HCT116 (cell line): ENCODE measurements around the gene LRRC10. TPM values are rescaled to one million over a fixed set of nuclear protein-coding genes. Genes with fewer than 3 reads are reported as not detected.

Experiments
- ATAC-seq: fragments of 200-7000 bp; cut with Tn5 transposase; 2 replicates; pipeline ENCODE4 v1.9.1; 2020; ENCODE audit warnings: mild to moderate bottlenecking, moderate library complexity
- BruUV-seq: library from RNA; stranded (reverse); fragments of 400-500 nt; replicated peaks from 2 replicates; lab custom pipeline; 2021; lab: Mats Ljungman, UMichigan
- CTCF ChIA-PET: fragments of 300-600 bp; sonication (Branson Sonifier 250); formaldehyde crosslinking; loops from one replicate; lab custom pipeline; 2021; ENCODE audit warnings: antibody characterized with exemption; lab: Charles Lee
- POLR2A ChIA-PET: fragments of 300-600, 350-600 bp; sonication (Branson Sonifier 250); formaldehyde crosslinking; loops from one replicate; lab custom pipeline; 2021; ENCODE audit warnings: antibody characterized with exemption; lab: Charles Lee
- RAD21 ChIA-PET, 2 experiments: fragments of 300-600 bp; sonication (Branson Sonifier 250); formaldehyde crosslinking; loops; one replicate each; lab custom pipeline; 2023; ENCODE audit warnings: low total read pairs in 2 of 2; ENCODE audit not compliant: uncharacterized antibody in 2 of 2, unreplicated experiment in 2 of 2, low non-redundant PET in 1 of 2; lab: Charles Lee
- DNase-seq: peaks from one replicate; pipeline ENCODE4 v3.0.0-alpha.2; 2010; ENCODE audit warnings: low read depth, low spot score
- H2AFZ ChIP-seq: fragments of 200-600 bp; shearing (Covaris generic), sonication (generic); 2 replicates; pipeline ENCODE4 v1.6.1; 2017; ENCODE audit warnings: low read depth, mixed run types, mixed read lengths, antibody characterized with exemption, low read length; ENCODE audit not compliant: poor library complexity, severe bottlenecking
- H3K27ac ChIP-seq: 2 replicates; pipeline ENCODE4 v1.5.1; 2012; ENCODE audit warnings: low read depth, low read length
- H3K27me3 ChIP-seq: fragments of 200-600 bp; sonication (generic); 2 replicates; pipeline ENCODE4 v1.6.1; 2016; ENCODE audit warnings: mixed run types, low read length, mixed read lengths; ENCODE audit not compliant: insufficient read depth
- H3K36me3 ChIP-seq, 2 experiments: fragments of 200-500 bp in 1 of 2; fragments of 200-600 bp in 1 of 2; sonication (Bioruptor generic) in 1 of 2; sonication (generic) in 1 of 2; 2 replicates each; pipeline versions ENCODE4 v1.5.1 to v1.6.1; 2014 to 2016; ENCODE audit warnings: low read length in 2 of 2, inconsistent platforms in 1 of 2, mixed read lengths in 1 of 2, mixed run types in 1 of 2; ENCODE audit not compliant: insufficient read depth in 2 of 2, control insufficient read depth in 1 of 2
- H3K4me1 ChIP-seq, 2 experiments: fragments of 200-600 bp in 1 of 2; sonication (generic) in 1 of 2; 2 replicates each; pipeline versions ENCODE4 v1.5.1 to v1.6.1; 2012 to 2017; ENCODE audit warnings: low read length in 2 of 2, inconsistent platforms in 1 of 2, mild to moderate bottlenecking in 1 of 2, mixed read lengths in 1 of 2, mixed run types in 1 of 2, moderate library complexity in 1 of 2; ENCODE audit not compliant: insufficient read depth in 2 of 2, control insufficient read depth in 1 of 2
- H3K4me2 ChIP-seq: fragments of 200-600 bp; sonication (generic); 2 replicates; pipeline ENCODE4 v1.6.1; 2017; ENCODE audit warnings: mixed run types, low read length, mixed read lengths
- H3K4me3 ChIP-seq, 2 experiments: fragments of 200-600 bp in 1 of 2; sonication (generic) in 1 of 2; replicated peaks in 1 of 2; 2 replicates each; pipeline ENCODE4 v1.5.1; 2011 to 2016; ENCODE audit warnings: low read length in 2 of 2, control low read depth in 1 of 2, low read depth in 1 of 2, mild to moderate bottlenecking in 1 of 2, mixed read lengths in 1 of 2, mixed run types in 1 of 2
- H3K79me2 ChIP-seq: fragments of 200-600 bp; sonication (generic); 2 replicates; pipeline ENCODE4 v1.6.1; 2017; ENCODE audit warnings: mild to moderate bottlenecking, mixed run types, low read length, moderate library complexity, mixed read lengths; ENCODE audit not compliant: insufficient read depth
- H3K9ac ChIP-seq: fragments of 200-600 bp; sonication (generic); 2 replicates; pipeline ENCODE4 v1.6.1; 2016; ENCODE audit warnings: low read length, mixed read lengths
- H3K9me2 ChIP-seq: fragments of 200-600 bp; sonication (generic), shearing (Covaris generic); 2 replicates; pipeline ENCODE4 v1.6.1; 2017; ENCODE audit warnings: mixed run types, mild to moderate bottlenecking, moderate library complexity; ENCODE audit not compliant: insufficient read depth
- H3K9me3 ChIP-seq, 2 experiments: fragments of 200-500 bp in 1 of 2; fragments of 200-600 bp in 1 of 2; sonication (Bioruptor generic) in 1 of 2; sonication (generic) in 1 of 2; 2 replicates each; pipeline ENCODE4 v1.6.1; 2014 to 2017; ENCODE audit warnings: low read length in 2 of 2, mixed read lengths in 2 of 2, inconsistent platforms in 1 of 2, low read depth in 1 of 2, mild to moderate bottlenecking in 1 of 2, mixed run types in 1 of 2, moderate library complexity in 1 of 2; ENCODE audit not compliant: control insufficient read depth in 1 of 2, insufficient read depth in 1 of 2
- H4K20me1 ChIP-seq: fragments of 200-600 bp; sonication (generic), shearing (Covaris generic); 2 replicates; pipeline ENCODE4 v1.6.1; 2017; ENCODE audit warnings: mixed run types, mild to moderate bottlenecking, moderate library complexity; ENCODE audit not compliant: insufficient read depth
- CBX3 ChIP-seq: IDR thresholded peaks from 2 replicates; pipeline ENCODE4 v1.6.1; 2012; ENCODE audit warnings: low read depth
- CEBPB ChIP-seq: IDR thresholded peaks from 2 replicates; pipeline ENCODE4 v1.6.1; 2012; ENCODE audit warnings: low read depth
- ELF1 ChIP-seq: IDR thresholded peaks from 2 replicates; pipeline ENCODE4 v1.6.1; 2012; ENCODE audit warnings: low read depth, borderline replicate concordance
- EZH2 ChIP-seq: fragments of 200-600 bp; sonication (generic); IDR thresholded peaks from 2 replicates; pipeline ENCODE4 v1.6.1; 2017; ENCODE audit warnings: antibody characterized with exemption, mixed run types
- JUND ChIP-seq: IDR thresholded peaks from 2 replicates; pipeline ENCODE4 v1.6.1; 2012
- MAX ChIP-seq: IDR thresholded peaks from 2 replicates; pipeline ENCODE4 v1.6.1; 2012
- POLR2A ChIP-seq: IDR thresholded peaks from 2 replicates; pipeline ENCODE4 v1.7.0; 2011; ENCODE audit warnings: borderline replicate concordance; ENCODE audit not compliant: insufficient read depth, insufficient read length; ENCODE audit errors: extremely low read depth
- POLR2AphosphoS5 ChIP-seq: IDR thresholded peaks from 2 replicates; pipeline ENCODE4 v1.6.1; 2011; ENCODE audit warnings: mild to moderate bottlenecking, low read depth, low read length, moderate library complexity
- REST ChIP-seq: IDR thresholded peaks from 2 replicates; pipeline ENCODE4 v1.6.1; 2012; ENCODE audit warnings: low read depth
- SIN3A ChIP-seq: IDR thresholded peaks from 2 replicates; pipeline ENCODE4 v1.6.1; 2012; ENCODE audit warnings: low read depth
- SP1 ChIP-seq: IDR thresholded peaks from 2 replicates; pipeline ENCODE4 v1.6.1; 2012; ENCODE audit warnings: low read depth
- TCF7L2 ChIP-seq: IDR thresholded peaks from 2 replicates; pipeline ENCODE4 v1.7.0; 2011; ENCODE audit warnings: borderline replicate concordance, inconsistent platforms; ENCODE audit not compliant: insufficient read depth, insufficient read length; ENCODE audit errors: extremely low read depth
- ZFX ChIP-seq: fragments of 450-650 bp; IDR thresholded peaks from 2 replicates; pipeline ENCODE4 v1.6.1; 2017
- ZNF274 ChIP-seq: fragments of 200-500 bp; sonication (Bioruptor generic); IDR thresholded peaks from 2 replicates; pipeline ENCODE4 v1.6.1; 2014; ENCODE audit warnings: mild to moderate bottlenecking, low read depth, low read length, inconsistent platforms
- intact Hi-C: fragments of 100-400 bp; cut with micrococcal nuclease; formaldehyde crosslinking; loops from 2 replicates; pipeline ENCODE4 v1.10.0; 2022
- total RNA-seq: library from RNA; stranded (reverse); gene quantifications from one replicate; pipeline ENCODE4 v1.2.1, GENCODE V29; 2021; ENCODE audit not compliant: unreplicated experiment
- TF ChIP-seq, protein P1 (sequence below), 3 experiments: fragments of 200-600 bp in 1 of 3; sonication (generic) in 1 of 3; IDR thresholded peaks in 2 of 3; conservative IDR thresholded peaks in 1 of 3; 2 replicates each; pipeline ENCODE4 v1.5.1; 2012 to 2017; ENCODE audit warnings: low read depth in 2 of 3, low read length in 2 of 3, antibody characterized with exemption in 1 of 3, borderline replicate concordance in 1 of 3, control low read depth in 1 of 3, mild to moderate bottlenecking in 1 of 3, mixed read lengths in 1 of 3, mixed run types in 1 of 3, moderate library complexity in 1 of 3; ENCODE audit not compliant: insufficient read depth in 1 of 3
- TF ChIP-seq, protein P2 (sequence below): IDR thresholded peaks from 2 replicates; pipeline ENCODE4 v1.6.1; 2011; ENCODE audit warnings: mild to moderate bottlenecking, low read length, moderate library complexity; ENCODE audit not compliant: insufficient replicate concordance; ENCODE audit errors: extremely low read depth

The LRRC10 gene
- total RNA-seq, 1 experiment from 2014 or later: not detected

- Histone ChIP-seq H3K9ac (peak within 1 kb of the TSS; percentile 99), H3K4me1 (peaks cover 3 to 10% of the 10 kb centered on the region in 2 experiments), H3K36me3 (peaks cover 35 to 37% of the 10 kb centered on the region in 2 experiments), H3K4me2 (peak within 1 kb of the TSS; percentile 93), H3K27me3 (no peaks in the 10 kb centered on the region), H3K4me3 (peak within 1 kb of the TSS; percentile 94 to 98), H3K79me2 (peaks cover 52% of the 10 kb centered on the region), H4K20me1 (peaks cover 13% of the 10 kb centered on the region; the same call in 1 of the 2 replicates), H2AFZ (peak within 1 kb of the TSS; percentile 82), H3K9me2 (no peaks in the 10 kb centered on the region), H3K9me3 (no peaks in the 10 kb centered on the region), H3K27ac (peak within 1 kb of the TSS; percentile 87)
- intact Hi-C loops: no loop called here
- ChIA-PET RAD21 (no interaction called here), POLR2A (interaction anchor here (1.0 to 1.4 kb wide), 3 partner anchors 9 to 16 kb away, joined by 3 to 4 read pairs (median 3); no protein-coding TSS in a partner anchor), CTCF (interaction anchor here (0.8 to 0.9 kb wide), 2 partner anchors 15 to 227 kb away, joined by 3 read pairs; no protein-coding TSS in a partner anchor)
- BruUV-seq: TSS peak; percentile 92
- peak; percentile 88 for DNase-seq
- peak; percentile 93 for ATAC-seq
- TF ChIP-seq EZH2: no peak
- TF ChIP-seq ZNF274: no peak
- peak; percentile 94 for TF ChIP-seq ZFX
- TF ChIP-seq, protein P1, sequence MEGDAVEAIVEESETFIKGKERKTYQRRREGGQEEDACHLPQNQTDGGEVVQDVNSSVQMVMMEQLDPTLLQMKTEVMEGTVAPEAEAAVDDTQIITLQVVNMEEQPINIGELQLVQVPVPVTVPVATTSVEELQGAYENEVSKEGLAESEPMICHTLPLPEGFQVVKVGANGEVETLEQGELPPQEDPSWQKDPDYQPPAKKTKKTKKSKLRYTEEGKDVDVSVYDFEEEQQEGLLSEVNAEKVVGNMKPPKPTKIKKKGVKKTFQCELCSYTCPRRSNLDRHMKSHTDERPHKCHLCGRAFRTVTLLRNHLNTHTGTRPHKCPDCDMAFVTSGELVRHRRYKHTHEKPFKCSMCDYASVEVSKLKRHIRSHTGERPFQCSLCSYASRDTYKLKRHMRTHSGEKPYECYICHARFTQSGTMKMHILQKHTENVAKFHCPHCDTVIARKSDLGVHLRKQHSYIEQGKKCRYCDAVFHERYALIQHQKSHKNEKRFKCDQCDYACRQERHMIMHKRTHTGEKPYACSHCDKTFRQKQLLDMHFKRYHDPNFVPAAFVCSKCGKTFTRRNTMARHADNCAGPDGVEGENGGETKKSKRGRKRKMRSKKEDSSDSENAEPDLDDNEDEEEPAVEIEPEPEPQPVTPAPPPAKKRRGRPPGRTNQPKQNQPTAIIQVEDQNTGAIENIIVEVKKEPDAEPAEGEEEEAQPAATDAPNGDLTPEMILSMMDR (IDR thresholded peaks at IDR 0.05 in 2 of 3, conservative IDR thresholded peaks at IDR 0.05 in 1 of 3; ENCODE audit: borderline replicate concordance in 1 of 3, insufficient read depth in 1 of 3, low read depth in 2 of 3, low read length in 2 of 3): peak in 2 of 3 experiments; percentile 27 to 30; a peak in 2 of 6 replicates
- TF ChIP-seq SP1: peak; percentile 53; the same call in 1 of the 2 replicates
- TF ChIP-seq TCF7L2: peak; percentile 86
- TF ChIP-seq, protein P2, sequence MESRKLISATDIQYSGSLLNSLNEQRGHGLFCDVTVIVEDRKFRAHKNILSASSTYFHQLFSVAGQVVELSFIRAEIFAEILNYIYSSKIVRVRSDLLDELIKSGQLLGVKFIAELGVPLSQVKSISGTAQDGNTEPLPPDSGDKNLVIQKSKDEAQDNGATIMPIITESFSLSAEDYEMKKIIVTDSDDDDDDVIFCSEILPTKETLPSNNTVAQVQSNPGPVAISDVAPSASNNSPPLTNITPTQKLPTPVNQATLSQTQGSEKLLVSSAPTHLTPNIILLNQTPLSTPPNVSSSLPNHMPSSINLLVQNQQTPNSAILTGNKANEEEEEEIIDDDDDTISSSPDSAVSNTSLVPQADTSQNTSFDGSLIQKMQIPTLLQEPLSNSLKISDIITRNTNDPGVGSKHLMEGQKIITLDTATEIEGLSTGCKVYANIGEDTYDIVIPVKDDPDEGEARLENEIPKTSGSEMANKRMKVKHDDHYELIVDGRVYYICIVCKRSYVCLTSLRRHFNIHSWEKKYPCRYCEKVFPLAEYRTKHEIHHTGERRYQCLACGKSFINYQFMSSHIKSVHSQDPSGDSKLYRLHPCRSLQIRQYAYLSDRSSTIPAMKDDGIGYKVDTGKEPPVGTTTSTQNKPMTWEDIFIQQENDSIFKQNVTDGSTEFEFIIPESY: no peak
- peak; percentile 99 for TF ChIP-seq MAX
- TF ChIP-seq REST: no peak
- TF ChIP-seq CBX3: no peak; the same call in 1 of the 2 replicates
- TF ChIP-seq POLR2A: peak; percentile 86
- peak; percentile 43; the same call in 1 of the 2 replicates for TF ChIP-seq ELF1
- no peak for TF ChIP-seq CEBPB
- TF ChIP-seq JUND: no peak
- TF ChIP-seq SIN3A: peak; percentile 97
- peak; percentile 97 for TF ChIP-seq POLR2AphosphoS5
Observed at GRCh38 chr12:69585189-69586062, 25.3 kb downstream of the LRRC10 start, which contains the start of gene CCT2. CCT2 (plus strand) TSS chr12:69585459; CDS start chr12:69585522, 63 bp downstream.
